HL-60 (cell line): ENCODE results near the gene ZFYVE28.

Experiments used
- DNase-seq, 2 experiments: peaks; one replicate each; pipeline ENCODE4 v3.0.0-alpha.2; 2010 to 2020; ENCODE audit warnings: low read depth in 1 of 2, low spot score in 1 of 2
- H3K27ac ChIP-seq: fragments of 250-450 bp; sonication (Bioruptor Pico); replicated peaks from 2 replicates; pipeline ENCODE4 v1.5.1; 2020; ENCODE audit warnings: mild to moderate bottlenecking, moderate library complexity
- H3K27me3 ChIP-seq: fragments of 250-450 bp; sonication (Bioruptor Pico); 2 replicates; pipeline ENCODE4 v1.5.1; 2021; ENCODE audit warnings: mild to moderate bottlenecking, moderate library complexity; ENCODE audit not compliant: insufficient read depth, poor library complexity, severe bottlenecking
- H3K4me3 ChIP-seq: replicated peaks from 2 replicates; pipeline ENCODE4 v1.5.1; 2011; ENCODE audit warnings: mild to moderate bottlenecking, control low read depth, low read length; ENCODE audit not compliant: insufficient read depth
- CTCF ChIP-seq: IDR thresholded peaks from one replicate; pipeline ENCODE4 v1.5.1; 2011; ENCODE audit warnings: low read length, control low read depth, inconsistent platforms; ENCODE audit not compliant: insufficient read depth
- GABPA ChIP-seq: IDR thresholded peaks from 2 replicates; pipeline ENCODE4 v1.6.1; 2012; ENCODE audit warnings: low read depth
- POLR2AphosphoS5 ChIP-seq: IDR thresholded peaks from 2 replicates; pipeline ENCODE4 v1.6.1; 2012; ENCODE audit warnings: low read depth
- REST ChIP-seq: IDR thresholded peaks from 2 replicates; pipeline ENCODE4 v1.6.1; 2012; ENCODE audit warnings: low read depth; ENCODE audit not compliant: insufficient replicate concordance
- SPI1 ChIP-seq: IDR thresholded peaks from 2 replicates; pipeline ENCODE4 v1.6.1; 2012; ENCODE audit warnings: low read depth, mild to moderate bottlenecking, borderline replicate concordance

Gene ZFYVE28

GRCh38 chr4:2301225-2301642, 117.2 kb downstream of the ZFYVE28 start:
- no peak for TF ChIP-seq REST
- no peak for TF ChIP-seq POLR2AphosphoS5
- no peak for TF ChIP-seq GABPA
- no peak for TF ChIP-seq CTCF
- TF ChIP-seq SPI1, result no peak
- no peak for DNase-seq
- H3K4me3 ChIP-seq, result no peak overlapping the region
- H3K27me3 ChIP-seq, result no peaks in the 10 kb centered on the region
- H3K27ac ChIP-seq, result no peak overlapping the region

GRCh38 chr4:2300431-2301224, 117.8 kb downstream of the ZFYVE28 start:
- H3K27ac ChIP-seq, result no peak overlapping the region
- no peak overlapping the region for H3K4me3 ChIP-seq
- TF ChIP-seq GABPA (no peak), CTCF (no peak), SPI1 (no peak), REST (no peak), POLR2AphosphoS5 (no peak)
- H3K27me3 ChIP-seq, result no peaks in the 10 kb centered on the region
- DNase-seq, result no peak

GRCh38 chr4:2299794-2300193, 118.7 kb downstream of the ZFYVE28 start:
- TF ChIP-seq POLR2AphosphoS5 (no peak), REST (no peak), CTCF (no peak), SPI1 (no peak), GABPA (no peak)
- Histone ChIP-seq H3K4me3 (no peak overlapping the region), H3K27ac (no peak overlapping the region), H3K27me3 (no peaks in the 10 kb centered on the region)
- DNase-seq, result no peak
